PC-3 (cell line): ENCODE data around the gene OR4D1.
"Not testable (repeated sequence)": the region's sequence is repeated elsewhere in the genome, so short reads cannot be mapped to it uniquely, and the experiment has no call there.

Experiments
- CTCF ChIP-seq: fragments of 300-600 bp; sonication (generic); conservative IDR thresholded peaks from 2 replicates; pipeline ENCODE4 v1.5.1; 2017; ENCODE audit warnings: antibody characterized with exemption, low read depth, mild to moderate bottlenecking, low read length
- EZH2 ChIP-seq: fragments of 300-600 bp; sonication (generic); IDR thresholded peaks from one replicate; pipeline ENCODE4 v1.6.1; 2017; ENCODE audit warnings: antibody characterized with exemption, mild to moderate bottlenecking, low read length; ENCODE audit not compliant: unreplicated experiment

- TF ChIP-seq CTCF, EZH2: not testable (repeated sequence)
These were observed 15.5 kb upstream of the OR4D1 start for GRCh38 chr17:58132697-58133096.
